GM10847 (cell line): Measurements from ENCODE around the gene NPIPB4.
A peak's percentile ranks its signal among the peaks of the same experiment; 100 is the strongest.
"Not testable (repeated sequence)": the region's sequence is repeated elsewhere in the genome, so short reads cannot be mapped to it uniquely, and the experiment has no call there.

Experiments
- POLR2A ChIP-seq: IDR thresholded peaks from 2 replicates; pipeline ENCODE4 v1.6.1; 2011; ENCODE audit not compliant: insufficient read length; ENCODE audit errors: extremely low read depth

Gene NPIPB4

DNA sequence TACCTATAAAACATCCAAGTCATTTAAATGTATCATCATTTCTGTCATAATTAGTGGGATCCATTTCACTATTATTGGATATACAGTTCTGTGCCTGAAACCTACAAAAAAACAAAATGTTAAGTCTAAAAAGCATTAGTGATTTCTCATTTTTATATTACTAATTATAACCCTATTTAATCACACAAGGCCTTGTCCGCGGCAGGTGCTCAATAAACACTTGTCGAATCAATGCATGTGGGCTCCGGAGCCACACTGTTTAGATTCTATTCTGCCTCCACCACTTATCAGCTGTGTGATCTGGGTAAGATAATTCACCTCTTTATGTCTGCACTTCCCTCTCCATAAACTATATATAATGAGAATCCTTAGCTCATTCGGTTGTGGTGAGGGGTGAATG is at the start of gene NPIPB4:
Gene NPIPB4, minus strand, starts transcription at position 101 of the 400 bp plus-strand sequence. CDS start 378 bp downstream, outside the sequence.
- not testable (repeated sequence) for TF ChIP-seq POLR2A

DNA sequence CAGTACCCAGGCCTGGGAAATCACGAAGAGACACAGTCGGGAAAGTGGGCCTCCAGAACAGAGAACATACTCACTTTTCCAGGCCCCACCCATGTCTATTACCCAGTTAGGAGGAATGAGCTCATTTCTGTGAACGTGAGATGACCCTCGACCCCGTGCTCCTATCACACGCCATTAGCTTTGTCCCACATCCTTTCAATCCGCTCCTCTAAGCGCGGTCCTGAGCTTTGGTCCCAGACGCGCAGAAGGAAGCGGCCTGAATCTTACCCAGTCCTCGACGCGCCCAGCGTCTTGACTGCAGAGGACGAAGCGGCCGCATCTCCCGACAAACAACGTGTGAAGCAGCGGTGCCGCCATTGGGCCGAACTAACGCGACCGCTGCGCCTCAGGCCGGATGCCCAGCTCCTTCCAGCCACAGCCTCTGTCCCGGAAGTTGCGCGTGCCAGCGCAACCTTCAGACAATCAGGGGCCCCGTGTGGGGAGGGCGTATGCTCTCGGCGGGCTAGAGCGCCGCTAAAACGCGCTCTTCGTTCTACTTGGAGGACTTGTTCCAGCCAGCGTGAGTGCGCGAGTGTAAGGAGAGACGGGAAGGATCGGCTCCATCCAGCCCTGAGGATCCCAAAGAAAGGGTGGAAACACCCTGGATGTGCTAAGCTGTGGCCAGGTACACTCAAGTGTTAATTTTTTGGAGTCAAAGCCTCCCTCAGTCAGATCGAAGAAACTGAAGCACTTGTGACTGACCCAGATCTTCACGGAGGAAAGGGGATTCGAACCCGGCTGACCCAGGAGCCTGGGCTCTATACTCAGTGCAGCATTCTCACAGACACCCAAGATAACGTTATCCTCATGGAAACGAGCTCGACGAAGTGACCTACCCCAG is 37.3 kb downstream of the NPIPB4 start:
- TF ChIP-seq POLR2A, result peak; percentile 84
